Measurements from ENCODE around the gene SSPN. TPM values are rescaled to one million over a fixed set of nuclear protein-coding genes. Genes with fewer than 3 reads are reported as not detected.

The SSPN gene, protein sequence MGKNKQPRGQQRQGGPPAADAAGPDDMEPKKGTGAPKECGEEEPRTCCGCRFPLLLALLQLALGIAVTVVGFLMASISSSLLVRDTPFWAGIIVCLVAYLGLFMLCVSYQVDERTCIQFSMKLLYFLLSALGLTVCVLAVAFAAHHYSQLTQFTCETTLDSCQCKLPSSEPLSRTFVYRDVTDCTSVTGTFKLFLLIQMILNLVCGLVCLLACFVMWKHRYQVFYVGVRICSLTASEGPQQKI
- 1.0 and 3.1 TPM in 2 replicates for total RNA-seq (2022)
- percentile 25 among the genes with signal in this experiment for Bru-seq, nascent RNA
- percentile 27 among the genes with signal in this experiment for BruChase-seq, experiment 1, labeled RNA remaining after a 2-hour chase
- BruChase-seq, experiment 2, labeled RNA remaining after a 6-hour chase, result percentile 31 among the genes with signal in this experiment
- long read RNA-seq, result 0 reads

DNA sequence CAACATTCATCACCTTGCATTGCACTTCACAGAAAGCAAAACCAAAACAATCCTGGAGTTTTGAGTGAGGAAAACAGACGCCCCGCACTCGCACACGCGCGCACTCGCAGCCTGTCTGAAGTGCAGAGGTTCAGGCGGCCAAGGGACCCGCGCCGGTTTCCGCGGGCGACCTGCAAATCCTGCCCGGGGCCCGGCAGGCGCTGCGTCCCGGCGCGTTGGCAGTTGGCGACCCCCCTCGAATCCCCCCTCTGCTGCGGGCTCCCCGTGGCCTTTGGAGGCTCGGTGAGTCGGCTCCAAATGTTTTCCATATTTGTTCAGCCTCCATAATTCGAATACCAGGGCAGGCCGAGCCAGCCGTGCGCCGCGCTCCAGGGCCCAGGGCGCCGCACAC is at the start of gene SSPN:
Gene SSPN, plus strand, starts transcription at position 324 of the 391 bp plus-strand sequence. CDS start 100 bp downstream, outside the sequence.
- no peaks in the 10 kb centered on the region for H3K9me3 Mint-ChIP-seq (ENCODE audit: unreplicated experiment)
- TF ChIP-seq, protein P1, sequence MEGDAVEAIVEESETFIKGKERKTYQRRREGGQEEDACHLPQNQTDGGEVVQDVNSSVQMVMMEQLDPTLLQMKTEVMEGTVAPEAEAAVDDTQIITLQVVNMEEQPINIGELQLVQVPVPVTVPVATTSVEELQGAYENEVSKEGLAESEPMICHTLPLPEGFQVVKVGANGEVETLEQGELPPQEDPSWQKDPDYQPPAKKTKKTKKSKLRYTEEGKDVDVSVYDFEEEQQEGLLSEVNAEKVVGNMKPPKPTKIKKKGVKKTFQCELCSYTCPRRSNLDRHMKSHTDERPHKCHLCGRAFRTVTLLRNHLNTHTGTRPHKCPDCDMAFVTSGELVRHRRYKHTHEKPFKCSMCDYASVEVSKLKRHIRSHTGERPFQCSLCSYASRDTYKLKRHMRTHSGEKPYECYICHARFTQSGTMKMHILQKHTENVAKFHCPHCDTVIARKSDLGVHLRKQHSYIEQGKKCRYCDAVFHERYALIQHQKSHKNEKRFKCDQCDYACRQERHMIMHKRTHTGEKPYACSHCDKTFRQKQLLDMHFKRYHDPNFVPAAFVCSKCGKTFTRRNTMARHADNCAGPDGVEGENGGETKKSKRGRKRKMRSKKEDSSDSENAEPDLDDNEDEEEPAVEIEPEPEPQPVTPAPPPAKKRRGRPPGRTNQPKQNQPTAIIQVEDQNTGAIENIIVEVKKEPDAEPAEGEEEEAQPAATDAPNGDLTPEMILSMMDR (IDR thresholded peaks at IDR 0.05; ENCODE audit: insufficient read depth in 1 of 2, low read depth in 1 of 2, low read length in 1 of 2, severe bottlenecking in 1 of 2, unreplicated experiment in 1 of 2), result no peak
- POLR2A ChIA-PET, result no interaction called here
- Histone ChIP-seq H3K27me3 (replicated peaks; ENCODE audit: control insufficient read depth, insufficient read depth, low read length) (no peaks in the 10 kb centered on the region), H3K36me3 (ENCODE audit: control insufficient read depth, insufficient read depth, low read length) (no peaks in the 10 kb centered on the region), H3K4me1 (no peaks in the 10 kb centered on the region), H3K9me3 (no peaks in the 10 kb centered on the region), H3K4me3 (ENCODE audit: low read depth, low read length) (peak within 1 kb of the TSS; percentile 88)
- H3K4me1 Mint-ChIP-seq (ENCODE audit: low read depth, unreplicated experiment), result no peaks in the 10 kb centered on the region
- DNase-seq, result peak; percentile 68 to 71
- H3K36me3 Mint-ChIP-seq (ENCODE audit: insufficient read depth, unreplicated experiment), result no peaks in the 10 kb centered on the region
- no TSS peak for BruUV-seq (replicated peaks)
- peak within 1 kb of the TSS; percentile 77 for H3K27ac Mint-ChIP-seq (ENCODE audit: unreplicated experiment)
- peak within 1 kb of the TSS; percentile 94 for H3K4me3 Mint-ChIP-seq (ENCODE audit: unreplicated experiment)
- intact Hi-C loops (cut with micrococcal nuclease; ENCODE audit: unreplicated experiment), result no loop called here
- peaks cover 3% of the 10 kb centered on the region for H3K27me3 Mint-ChIP-seq (ENCODE audit: insufficient read depth, unreplicated experiment)
- CTCF ChIA-PET, result interaction anchor here (1.1 kb wide), 1 partner anchor 419 kb away, joined by 3 read pairs; no protein-coding TSS in a partner anchor

DNA sequence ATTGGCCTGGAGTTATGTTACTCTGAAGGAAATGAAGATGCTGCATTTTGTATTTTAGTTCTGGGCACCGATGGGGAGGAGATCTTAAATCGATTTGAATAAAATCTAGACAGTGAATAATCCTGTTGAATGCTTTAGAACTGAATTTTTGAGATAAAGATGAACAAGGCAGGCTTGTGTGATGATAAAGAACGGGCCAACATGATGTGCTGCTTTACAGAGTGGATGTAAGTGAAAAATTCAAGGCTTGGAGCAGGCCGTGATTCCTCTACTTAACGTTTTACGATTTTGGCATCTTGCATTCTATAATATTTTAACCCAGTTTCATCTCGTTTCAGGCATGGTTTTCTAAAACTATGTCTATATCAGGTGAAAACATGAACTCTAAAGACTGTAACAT is 47.1 kb upstream of the SSPN start:
- intact Hi-C loops (cut with micrococcal nuclease; ENCODE audit: unreplicated experiment), result no loop called here
- no peak overlapping the region for H3K4me3 Mint-ChIP-seq (ENCODE audit: unreplicated experiment)
- TF ChIP-seq, protein P1 (IDR thresholded peaks at IDR 0.05; ENCODE audit: insufficient read depth in 1 of 2, low read depth in 1 of 2, low read length in 1 of 2, severe bottlenecking in 1 of 2, unreplicated experiment in 1 of 2), result no peak
- Histone ChIP-seq H3K9me3 (no peaks in the 10 kb centered on the region), H3K27me3 (replicated peaks; ENCODE audit: control insufficient read depth, insufficient read depth, low read length) (no peaks in the 10 kb centered on the region), H3K4me1 (peaks cover 8% of the 10 kb centered on the region), H3K36me3 (ENCODE audit: control insufficient read depth, insufficient read depth, low read length) (no peaks in the 10 kb centered on the region), H3K4me3 (ENCODE audit: low read depth, low read length) (no peak overlapping the region)
- ChIA-PET CTCF (no interaction called here), POLR2A (no interaction called here)
- no peak overlapping the region for H3K27ac Mint-ChIP-seq (ENCODE audit: unreplicated experiment)
- no peak for DNase-seq
- BruUV-seq (replicated peaks), result no TSS peak
- no peaks in the 10 kb centered on the region for H3K9me3 Mint-ChIP-seq (ENCODE audit: unreplicated experiment)
- H3K36me3 Mint-ChIP-seq (ENCODE audit: insufficient read depth, unreplicated experiment), result no peaks in the 10 kb centered on the region
- H3K4me1 Mint-ChIP-seq (ENCODE audit: low read depth, unreplicated experiment), result peaks cover 7% of the 10 kb centered on the region
- no peaks in the 10 kb centered on the region for H3K27me3 Mint-ChIP-seq (ENCODE audit: insufficient read depth, unreplicated experiment)

DNA sequence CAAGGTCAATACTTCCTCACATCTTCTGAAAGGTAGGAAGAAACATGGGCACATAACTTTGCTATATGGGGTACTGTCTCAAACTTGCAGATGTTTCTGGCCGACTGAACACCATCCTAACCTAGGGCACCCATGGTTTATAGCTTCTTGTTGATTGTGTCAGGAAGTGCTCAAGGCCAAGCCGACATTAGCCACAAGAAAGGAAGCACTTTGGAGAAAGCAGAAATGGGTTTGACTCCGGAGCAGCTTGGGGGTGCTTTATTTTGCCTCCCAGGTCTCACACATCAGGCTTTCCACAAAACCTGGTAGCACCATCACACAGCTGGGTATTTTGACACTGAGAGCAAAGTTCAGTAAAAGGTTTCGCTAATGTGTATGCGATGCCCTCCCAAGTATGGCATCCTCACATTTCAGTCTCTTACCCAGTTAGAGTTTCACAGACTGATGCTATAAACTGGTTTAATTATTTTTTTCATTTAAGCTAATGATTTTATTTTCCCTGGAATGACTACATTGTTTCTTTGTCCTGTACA is 45.3 kb upstream of the SSPN start:
- no peak for DNase-seq
- TF ChIP-seq, protein P1 (IDR thresholded peaks at IDR 0.05; ENCODE audit: insufficient read depth in 1 of 2, low read depth in 1 of 2, low read length in 1 of 2, severe bottlenecking in 1 of 2, unreplicated experiment in 1 of 2), result no peak
- no peaks in the 10 kb centered on the region for H3K36me3 ChIP-seq (ENCODE audit: control insufficient read depth, insufficient read depth, low read length)
- no peaks in the 10 kb centered on the region for H3K27me3 ChIP-seq (replicated peaks; ENCODE audit: control insufficient read depth, insufficient read depth, low read length)
- Mint-ChIP-seq H3K4me3 (ENCODE audit: unreplicated experiment) (no peak overlapping the region), H3K4me1 (ENCODE audit: low read depth, unreplicated experiment) (peaks cover 7% of the 10 kb centered on the region), H3K27ac (ENCODE audit: unreplicated experiment) (no peak overlapping the region), H3K27me3 (ENCODE audit: insufficient read depth, unreplicated experiment) (no peaks in the 10 kb centered on the region), H3K36me3 (ENCODE audit: insufficient read depth, unreplicated experiment) (no peaks in the 10 kb centered on the region), H3K9me3 (ENCODE audit: unreplicated experiment) (no peaks in the 10 kb centered on the region)
- peaks cover 14% of the 10 kb centered on the region for H3K4me1 ChIP-seq
- H3K9me3 ChIP-seq, result no peaks in the 10 kb centered on the region
- ChIA-PET CTCF (no interaction called here), POLR2A (no interaction called here)
- intact Hi-C loops (cut with micrococcal nuclease; ENCODE audit: unreplicated experiment), result no loop called here
- no peak overlapping the region for H3K4me3 ChIP-seq (ENCODE audit: low read depth, low read length)
- no TSS peak for BruUV-seq (replicated peaks)

Measured in Caco-2 (cell line).